Neural cell (in vitro differentiated cells): ENCODE data around the gene FAM98B.

ENCODE experiments used
- EP300 ChIP-seq: fragments of 450-650 bp; conservative IDR thresholded peaks from 2 replicates; pipeline ENCODE4 v1.6.1; 2014; ENCODE audit warnings: antibody characterized with exemption, mild to moderate bottlenecking, moderate library complexity; ENCODE audit not compliant: poor library complexity, severe bottlenecking
- MXI1 ChIP-seq: fragments of 450-650 bp; conservative IDR thresholded peaks from 2 replicates; pipeline ENCODE4 v1.6.1; 2014; ENCODE audit warnings: antibody characterized with exemption, mild to moderate bottlenecking; ENCODE audit not compliant: poor library complexity, severe bottlenecking
- REST ChIP-seq: IDR thresholded peaks from 2 replicates; pipeline ENCODE4 v1.6.1; 2012; ENCODE audit warnings: borderline replicate concordance
- SMC3 ChIP-seq: fragments of 450-650 bp; conservative IDR thresholded peaks from 2 replicates; pipeline ENCODE4 v1.6.1; 2014; ENCODE audit warnings: antibody characterized with exemption, mild to moderate bottlenecking, moderate library complexity; ENCODE audit not compliant: poor library complexity
- TAF1 ChIP-seq: IDR thresholded peaks from 2 replicates; pipeline ENCODE4 v1.6.1; 2012; ENCODE audit warnings: low read depth
- TF ChIP-seq, protein P1 (sequence below): fragments of 450-650 bp; IDR thresholded peaks from 2 replicates; pipeline ENCODE4 v1.5.1; 2014; ENCODE audit warnings: antibody characterized with exemption, mild to moderate bottlenecking, moderate library complexity; ENCODE audit not compliant: poor library complexity, severe bottlenecking

DNA sequence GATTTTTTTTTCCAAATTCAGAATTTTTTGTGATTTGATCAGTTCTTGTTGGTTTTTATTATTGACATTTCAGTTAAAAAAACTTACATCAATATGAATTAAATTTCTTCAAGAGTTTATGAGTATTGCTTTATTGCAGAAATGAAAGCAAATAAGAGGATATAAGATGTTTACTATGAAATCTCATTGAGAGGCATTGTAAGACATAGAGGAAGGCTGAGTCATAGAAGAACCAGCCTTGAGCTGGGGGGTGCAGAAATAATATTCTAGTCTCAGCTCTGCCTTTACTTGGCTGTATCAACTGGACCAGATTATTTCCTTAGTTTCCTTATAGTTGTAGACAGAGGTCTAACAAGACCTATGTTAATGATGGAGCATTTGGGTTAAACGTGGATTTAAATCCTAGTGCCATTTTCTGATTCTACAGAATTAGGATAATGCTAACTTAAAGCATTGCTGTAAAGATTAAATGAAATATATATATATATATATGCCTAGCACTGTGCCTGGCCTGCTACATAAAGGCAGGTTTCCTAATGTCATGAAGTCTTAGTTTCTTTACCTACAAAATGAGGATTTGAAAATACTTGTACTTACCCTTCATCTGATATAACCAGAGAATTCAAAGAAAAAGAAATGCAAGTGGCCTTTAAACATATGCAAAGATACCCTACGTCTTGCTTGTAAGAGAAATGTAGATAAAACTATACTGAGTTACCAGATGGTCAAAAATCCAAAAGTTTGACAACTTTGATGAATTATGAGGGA is 7.3 kb downstream of the FAM98B start:
- TF ChIP-seq, protein P1, sequence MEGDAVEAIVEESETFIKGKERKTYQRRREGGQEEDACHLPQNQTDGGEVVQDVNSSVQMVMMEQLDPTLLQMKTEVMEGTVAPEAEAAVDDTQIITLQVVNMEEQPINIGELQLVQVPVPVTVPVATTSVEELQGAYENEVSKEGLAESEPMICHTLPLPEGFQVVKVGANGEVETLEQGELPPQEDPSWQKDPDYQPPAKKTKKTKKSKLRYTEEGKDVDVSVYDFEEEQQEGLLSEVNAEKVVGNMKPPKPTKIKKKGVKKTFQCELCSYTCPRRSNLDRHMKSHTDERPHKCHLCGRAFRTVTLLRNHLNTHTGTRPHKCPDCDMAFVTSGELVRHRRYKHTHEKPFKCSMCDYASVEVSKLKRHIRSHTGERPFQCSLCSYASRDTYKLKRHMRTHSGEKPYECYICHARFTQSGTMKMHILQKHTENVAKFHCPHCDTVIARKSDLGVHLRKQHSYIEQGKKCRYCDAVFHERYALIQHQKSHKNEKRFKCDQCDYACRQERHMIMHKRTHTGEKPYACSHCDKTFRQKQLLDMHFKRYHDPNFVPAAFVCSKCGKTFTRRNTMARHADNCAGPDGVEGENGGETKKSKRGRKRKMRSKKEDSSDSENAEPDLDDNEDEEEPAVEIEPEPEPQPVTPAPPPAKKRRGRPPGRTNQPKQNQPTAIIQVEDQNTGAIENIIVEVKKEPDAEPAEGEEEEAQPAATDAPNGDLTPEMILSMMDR = no peak
- no peak for TF ChIP-seq TAF1
- no peak for TF ChIP-seq REST
- no peak for TF ChIP-seq MXI1
- TF ChIP-seq EP300 = no peak
- TF ChIP-seq SMC3 = no peak
